K562 (cell line): ENCODE measurements around the gene CARMIL1.

Experiments used
- CEBPG ChIP-seq, 3 experiments: fragments of 200-800 bp in 1 of 3; sonication (Bioruptor generic) in 1 of 3; sonication (generic) in 1 of 3; formaldehyde crosslinking in 1 of 3; IDR thresholded peaks in 2 of 3; conservative IDR thresholded peaks in 1 of 3; 2 replicates each; pipeline versions ENCODE4 v1.6.1 to v1.8.0; 2016 to 2022; ENCODE audit warnings: missing compliant biosample characterization in 2 of 3, missing genetic modification characterization in 2 of 3, mild to moderate bottlenecking in 1 of 3, missing genetic modification reagents in 1 of 3
- EZH2 ChIP-seq: IDR thresholded peaks from 2 replicates; pipeline ENCODE4 v1.6.1; 2012; ENCODE audit warnings: low read depth, mild to moderate bottlenecking, inconsistent platforms, low read length, borderline replicate concordance
- KLF13 ChIP-seq: fragments of 450-650 bp; IDR thresholded peaks from 2 replicates; pipeline ENCODE4 v1.6.1; 2016; ENCODE audit warnings: missing genetic modification characterization, low read depth, mild to moderate bottlenecking, missing compliant biosample characterization, moderate library complexity, borderline replicate concordance
- POLR2A ChIP-seq: fragments of 450-650 bp; conservative IDR thresholded peaks from 2 replicates; pipeline ENCODE4 v1.6.1; 2016
- SREBF2 ChIP-seq: sonication (generic); formaldehyde crosslinking; IDR thresholded peaks from 2 replicates; pipeline ENCODE4 v1.4.0; 2020; ENCODE audit warnings: mild to moderate bottlenecking, missing genetic modification reagents
- TAF15 ChIP-seq: fragments of 200-400 bp; formaldehyde crosslinking; IDR thresholded peaks from 2 replicates; pipeline ENCODE4 v1.6.1; 2017; ENCODE audit warnings: mild to moderate bottlenecking, low read depth, low read length, moderate library complexity
- ZBTB8A ChIP-seq: fragments of 450-650 bp; IDR thresholded peaks from 2 replicates; pipeline ENCODE4 v1.6.1; 2018; ENCODE audit warnings: mild to moderate bottlenecking, moderate library complexity; ENCODE audit not compliant: partially characterized antibody
- ZNF274 ChIP-seq: IDR thresholded peaks from 2 replicates; pipeline ENCODE4 v1.6.1; 2011; ENCODE audit warnings: low read depth, mild to moderate bottlenecking, low read length, moderate library complexity, borderline replicate concordance
- TF ChIP-seq, protein P1 (sequence below), 2 experiments: fragments of 450-650 bp in 1 of 2; sonication (generic) in 1 of 2; formaldehyde crosslinking in 1 of 2; IDR thresholded peaks in 1 of 2; conservative IDR thresholded peaks in 1 of 2; 2 replicates each; pipeline versions ENCODE4 v1.6.1 to v1.8.1; 2016 to 2023; ENCODE audit warnings: mild to moderate bottlenecking in 2 of 2, moderate library complexity in 2 of 2, inconsistent platforms in 1 of 2, missing genetic modification reagents in 1 of 2
- TF ChIP-seq, protein P2 (sequence below): fragments of 250-450 bp; sonication (Bioruptor Pico); IDR thresholded peaks from 2 replicates; pipeline ENCODE4 v1.8.0; 2021; ENCODE audit warnings: moderate library complexity, mild to moderate bottlenecking, inconsistent platforms
- TF ChIP-seq, protein P3 (sequence below), 3 experiments: IDR thresholded peaks in 2 of 3; conservative IDR thresholded peaks in 1 of 3; 2 replicates each; pipeline ENCODE4 v1.5.1; 2011 to 2012; ENCODE audit warnings: low read length in 3 of 3, mild to moderate bottlenecking in 3 of 3, control low read depth in 2 of 3, improper control_type of control experiment in 1 of 3, inconsistent platforms in 1 of 3, low read depth in 1 of 3, mixed read lengths in 1 of 3, moderate library complexity in 1 of 3; ENCODE audit not compliant: insufficient read depth in 2 of 3
- TF ChIP-seq, protein P4 (sequence below): fragments of 200-800 bp; sonication (Bioruptor generic); IDR thresholded peaks from 2 replicates; pipeline ENCODE4 v1.6.1; 2017; ENCODE audit warnings: missing genetic modification characterization, missing compliant biosample characterization
- TF ChIP-seq, protein P5 (sequence below), 2 experiments: fragments of 250-450 bp in 1 of 2; fragments of 450-650 bp in 1 of 2; sonication (Bioruptor Pico) in 1 of 2; IDR thresholded peaks; 2 replicates each; pipeline versions ENCODE4 v1.6.1 to v1.8.0; 2016 to 2021; ENCODE audit warnings: mild to moderate bottlenecking in 2 of 2, moderate library complexity in 2 of 2, missing compliant biosample characterization in 1 of 2, missing genetic modification characterization in 1 of 2
- TF ChIP-seq, protein P6 (sequence below), 2 experiments: fragments of 450-650 bp; IDR thresholded peaks; 2 replicates each; pipeline ENCODE4 v1.6.1; 2016

DNA sequence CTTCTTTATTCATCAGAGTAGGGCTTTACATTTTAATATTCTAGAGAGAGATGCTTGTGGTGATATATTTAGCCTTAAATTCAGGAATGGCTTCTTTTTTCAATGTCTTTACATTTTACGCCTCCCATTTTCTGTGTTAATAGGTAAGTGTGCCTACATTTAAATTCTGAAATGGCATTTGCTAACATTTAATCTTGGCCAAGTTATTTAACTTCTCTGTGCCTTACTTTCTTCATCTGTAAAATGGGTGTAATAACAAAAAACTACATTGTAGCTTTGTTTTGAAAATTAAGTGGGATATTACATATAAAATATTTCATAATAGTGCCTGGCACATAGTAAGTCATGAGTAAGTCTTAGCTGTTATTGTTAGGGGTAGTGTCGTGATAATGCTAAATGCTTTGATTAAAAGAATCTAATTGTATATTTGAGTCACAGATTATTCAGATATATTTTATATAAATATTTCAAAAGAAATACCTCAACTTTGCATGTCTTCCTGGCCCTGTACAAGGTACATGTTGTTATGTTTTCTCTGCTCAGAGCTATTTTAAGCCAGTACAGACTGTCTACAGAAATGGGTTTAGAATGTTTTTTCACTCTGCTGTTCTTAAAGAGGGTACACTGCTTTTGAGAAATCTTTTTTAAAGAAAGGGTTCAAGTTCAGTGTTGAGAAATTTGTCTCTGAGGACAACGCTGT is 18.8 kb downstream of the CARMIL1 start:
- TF ChIP-seq, protein P1, sequence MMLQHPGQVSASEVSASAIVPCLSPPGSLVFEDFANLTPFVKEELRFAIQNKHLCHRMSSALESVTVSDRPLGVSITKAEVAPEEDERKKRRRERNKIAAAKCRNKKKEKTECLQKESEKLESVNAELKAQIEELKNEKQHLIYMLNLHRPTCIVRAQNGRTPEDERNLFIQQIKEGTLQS (IDR thresholded peaks at IDR 0.05) = no peak
- TF ChIP-seq, protein P1 (CRISPR knock-in tag; conservative IDR thresholded peaks at IDR 0.05) = no peak
- TF ChIP-seq, protein P2, sequence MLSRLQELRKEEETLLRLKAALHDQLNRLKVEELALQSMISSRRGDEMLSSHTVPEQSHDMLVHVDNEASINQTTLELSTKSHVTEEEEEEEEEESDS (CRISPR knock-in tag) = no peak
- TF ChIP-seq, protein P3, sequence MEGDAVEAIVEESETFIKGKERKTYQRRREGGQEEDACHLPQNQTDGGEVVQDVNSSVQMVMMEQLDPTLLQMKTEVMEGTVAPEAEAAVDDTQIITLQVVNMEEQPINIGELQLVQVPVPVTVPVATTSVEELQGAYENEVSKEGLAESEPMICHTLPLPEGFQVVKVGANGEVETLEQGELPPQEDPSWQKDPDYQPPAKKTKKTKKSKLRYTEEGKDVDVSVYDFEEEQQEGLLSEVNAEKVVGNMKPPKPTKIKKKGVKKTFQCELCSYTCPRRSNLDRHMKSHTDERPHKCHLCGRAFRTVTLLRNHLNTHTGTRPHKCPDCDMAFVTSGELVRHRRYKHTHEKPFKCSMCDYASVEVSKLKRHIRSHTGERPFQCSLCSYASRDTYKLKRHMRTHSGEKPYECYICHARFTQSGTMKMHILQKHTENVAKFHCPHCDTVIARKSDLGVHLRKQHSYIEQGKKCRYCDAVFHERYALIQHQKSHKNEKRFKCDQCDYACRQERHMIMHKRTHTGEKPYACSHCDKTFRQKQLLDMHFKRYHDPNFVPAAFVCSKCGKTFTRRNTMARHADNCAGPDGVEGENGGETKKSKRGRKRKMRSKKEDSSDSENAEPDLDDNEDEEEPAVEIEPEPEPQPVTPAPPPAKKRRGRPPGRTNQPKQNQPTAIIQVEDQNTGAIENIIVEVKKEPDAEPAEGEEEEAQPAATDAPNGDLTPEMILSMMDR (IDR thresholded peaks at IDR 0.05 in 2 of 3, conservative IDR thresholded peaks at IDR 0.05 in 1 of 3; ENCODE audit: insufficient read depth in 2 of 3, low read depth in 1 of 3, low read length in 3 of 3) = no peak
- TF ChIP-seq TAF15 (no peak), POLR2A (no peak), SREBF2 (CRISPR knock-in tag) (no peak), ZNF274 (no peak), KLF13 (tag) (no peak), EZH2 (no peak), ZBTB8A (no peak), CEBPG (CRISPR knock-in tag; IDR thresholded peaks at IDR 0.05) (no peak), CEBPG (tag; conservative IDR thresholded peaks at IDR 0.05 in 1 of 2, IDR thresholded peaks at IDR 0.05 in 1 of 2) (no peak)
- TF ChIP-seq, protein P4, sequence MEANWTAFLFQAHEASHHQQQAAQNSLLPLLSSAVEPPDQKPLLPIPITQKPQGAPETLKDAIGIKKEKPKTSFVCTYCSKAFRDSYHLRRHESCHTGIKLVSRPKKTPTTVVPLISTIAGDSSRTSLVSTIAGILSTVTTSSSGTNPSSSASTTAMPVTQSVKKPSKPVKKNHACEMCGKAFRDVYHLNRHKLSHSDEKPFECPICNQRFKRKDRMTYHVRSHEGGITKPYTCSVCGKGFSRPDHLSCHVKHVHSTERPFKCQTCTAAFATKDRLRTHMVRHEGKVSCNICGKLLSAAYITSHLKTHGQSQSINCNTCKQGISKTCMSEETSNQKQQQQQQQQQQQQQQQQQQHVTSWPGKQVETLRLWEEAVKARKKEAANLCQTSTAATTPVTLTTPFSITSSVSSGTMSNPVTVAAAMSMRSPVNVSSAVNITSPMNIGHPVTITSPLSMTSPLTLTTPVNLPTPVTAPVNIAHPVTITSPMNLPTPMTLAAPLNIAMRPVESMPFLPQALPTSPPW (CRISPR knock-in tag) = no peak
- TF ChIP-seq, protein P5, sequence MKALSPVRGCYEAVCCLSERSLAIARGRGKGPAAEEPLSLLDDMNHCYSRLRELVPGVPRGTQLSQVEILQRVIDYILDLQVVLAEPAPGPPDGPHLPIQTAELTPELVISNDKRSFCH (CRISPR knock-in tag; IDR thresholded peaks at IDR 0.05) = no peak
- TF ChIP-seq, protein P5 (tag; IDR thresholded peaks at IDR 0.05) = no peak
- TF ChIP-seq, protein P6, sequence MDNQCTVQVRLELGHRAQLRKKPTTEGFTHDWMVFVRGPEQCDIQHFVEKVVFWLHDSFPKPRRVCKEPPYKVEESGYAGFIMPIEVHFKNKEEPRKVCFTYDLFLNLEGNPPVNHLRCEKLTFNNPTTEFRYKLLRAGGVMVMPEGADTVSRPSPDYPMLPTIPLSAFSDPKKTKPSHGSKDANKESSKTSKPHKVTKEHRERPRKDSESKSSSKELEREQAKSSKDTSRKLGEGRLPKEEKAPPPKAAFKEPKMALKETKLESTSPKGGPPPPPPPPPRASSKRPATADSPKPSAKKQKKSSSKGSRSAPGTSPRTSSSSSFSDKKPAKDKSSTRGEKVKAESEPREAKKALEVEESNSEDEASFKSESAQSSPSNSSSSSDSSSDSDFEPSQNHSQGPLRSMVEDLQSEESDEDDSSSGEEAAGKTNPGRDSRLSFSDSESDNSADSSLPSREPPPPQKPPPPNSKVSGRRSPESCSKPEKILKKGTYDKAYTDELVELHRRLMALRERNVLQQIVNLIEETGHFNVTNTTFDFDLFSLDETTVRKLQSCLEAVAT (IDR thresholded peaks at IDR 0.05) = no peak
